WTC11 (cell line): ENCODE data around the gene ERICH3. TPM values are rescaled to one million over a fixed set of nuclear protein-coding genes. Genes with fewer than 3 reads are reported as not detected.

Source experiments
- ATAC-seq: fragments of 200-7000 bp; cut with Tn5 transposase; 2 replicates; pipeline ENCODE4 v1.10.0; 2021; ENCODE audit warnings: mild to moderate bottlenecking, moderate library complexity
- CTCF ChIA-PET: fragments of 300-600 bp; sonication (Branson Sonifier 250); formaldehyde crosslinking; loops from one replicate; lab custom pipeline; 2021; ENCODE audit warnings: antibody characterized with exemption; lab: Charles Lee
- POLR2A ChIA-PET: fragments of 350-600 bp; sonication (Branson Sonifier 250); formaldehyde crosslinking; loops from one replicate; lab custom pipeline; 2021; ENCODE audit warnings: antibody characterized with exemption; lab: Charles Lee
- DNase-seq: peaks from one replicate; pipeline ENCODE4 v3.0.0; 2021; ENCODE audit warnings: low spot score
- H3K27ac Mint-ChIP-seq: 2 replicates; pipeline ENCODE4 v1.8.0; 2021; ENCODE audit warnings: mixed read lengths
- H3K27me3 Mint-ChIP-seq: 2 replicates; pipeline ENCODE4 v1.8.0; 2021; ENCODE audit warnings: low read depth, mild to moderate bottlenecking, moderate library complexity, mixed read lengths
- H3K36me3 Mint-ChIP-seq: 2 replicates; pipeline ENCODE4 v1.8.0; 2021; ENCODE audit warnings: mixed read lengths
- H3K4me1 Mint-ChIP-seq: 2 replicates; pipeline ENCODE4 v1.8.0; 2022; ENCODE audit warnings: mixed read lengths
- H3K4me3 Mint-ChIP-seq: 2 replicates; pipeline ENCODE4 v1.8.0; 2021; ENCODE audit warnings: mild to moderate bottlenecking, moderate library complexity, mixed read lengths
- H3K9me3 Mint-ChIP-seq: 2 replicates; pipeline ENCODE4 v1.8.0; 2021; ENCODE audit warnings: mixed read lengths
- E2F1 ChIP-seq: sonication (generic); formaldehyde crosslinking; IDR thresholded peaks from 2 replicates; pipeline ENCODE4 v1.8.0; 2022; ENCODE audit warnings: mild to moderate bottlenecking, missing genetic modification reagents
- MYBL2 ChIP-seq: sonication (generic); formaldehyde crosslinking; IDR thresholded peaks from 2 replicates; pipeline ENCODE4 v1.8.1; 2023; ENCODE audit warnings: mild to moderate bottlenecking, moderate library complexity, missing genetic modification reagents
- NFYB ChIP-seq: sonication (generic); formaldehyde crosslinking; conservative IDR thresholded peaks from 2 replicates; pipeline ENCODE4 v1.8.0; 2022; ENCODE audit warnings: low read depth, missing genetic modification reagents
- TP53 ChIP-seq: sonication (generic); formaldehyde crosslinking; IDR thresholded peaks from 2 replicates; pipeline ENCODE4 v1.8.1; 2023; ENCODE audit warnings: mild to moderate bottlenecking, missing genetic modification reagents
- ZNF121 ChIP-seq: sonication (generic); formaldehyde crosslinking; IDR thresholded peaks from 2 replicates; pipeline ENCODE4 v1.8.0; 2023; ENCODE audit warnings: missing genetic modification reagents
- ZNF317 ChIP-seq: sonication (generic); formaldehyde crosslinking; IDR thresholded peaks from 2 replicates; pipeline ENCODE4 v1.8.1; 2023; ENCODE audit warnings: low read depth, mild to moderate bottlenecking, moderate library complexity, missing genetic modification reagents, borderline replicate concordance
- ZNF532 ChIP-seq: fragments of 250-450 bp; sonication (Bioruptor Pico); IDR thresholded peaks from 2 replicates; pipeline ENCODE4 v1.9.0; 2021; ENCODE audit warnings: mild to moderate bottlenecking, borderline replicate concordance
- ZSCAN18 ChIP-seq: fragments of 250-450 bp; sonication (Bioruptor Pico); IDR thresholded peaks from 2 replicates; pipeline ENCODE4 v2.1.2; 2022; ENCODE audit warnings: mild to moderate bottlenecking, moderate library complexity
- total RNA-seq: library from RNA; stranded (reverse); gene quantifications from 3 replicates; pipeline ENCODE4 v1.2.3, GENCODE V29; 2021
- TF ChIP-seq, protein P1 (sequence below): sonication (generic); formaldehyde crosslinking; IDR thresholded peaks from 2 replicates; pipeline ENCODE4 v1.8.1; 2023; ENCODE audit warnings: mild to moderate bottlenecking, missing genetic modification reagents
- TF ChIP-seq, protein P2 (sequence below): sonication (generic); formaldehyde crosslinking; IDR thresholded peaks from 2 replicates; pipeline ENCODE4 v1.8.1; 2023; ENCODE audit warnings: mild to moderate bottlenecking, missing genetic modification reagents
- TF ChIP-seq, protein P3 (sequence below): fragments of 250-450 bp; sonication (Bioruptor Pico); IDR thresholded peaks from 2 replicates; pipeline ENCODE4 v1.9.0; 2021; ENCODE audit warnings: moderate library complexity, mild to moderate bottlenecking, inconsistent platforms, borderline replicate concordance
- TF ChIP-seq, protein P4 (sequence below): sonication (generic); formaldehyde crosslinking; IDR thresholded peaks from 2 replicates; pipeline ENCODE4 v1.8.1; 2022; ENCODE audit warnings: low read depth, mild to moderate bottlenecking, moderate library complexity, missing genetic modification reagents, borderline replicate concordance

Gene ERICH3
- total RNA-seq, 1 experiment from 2014 or later, result 0.07 TPM

- TF ChIP-seq, protein P1, sequence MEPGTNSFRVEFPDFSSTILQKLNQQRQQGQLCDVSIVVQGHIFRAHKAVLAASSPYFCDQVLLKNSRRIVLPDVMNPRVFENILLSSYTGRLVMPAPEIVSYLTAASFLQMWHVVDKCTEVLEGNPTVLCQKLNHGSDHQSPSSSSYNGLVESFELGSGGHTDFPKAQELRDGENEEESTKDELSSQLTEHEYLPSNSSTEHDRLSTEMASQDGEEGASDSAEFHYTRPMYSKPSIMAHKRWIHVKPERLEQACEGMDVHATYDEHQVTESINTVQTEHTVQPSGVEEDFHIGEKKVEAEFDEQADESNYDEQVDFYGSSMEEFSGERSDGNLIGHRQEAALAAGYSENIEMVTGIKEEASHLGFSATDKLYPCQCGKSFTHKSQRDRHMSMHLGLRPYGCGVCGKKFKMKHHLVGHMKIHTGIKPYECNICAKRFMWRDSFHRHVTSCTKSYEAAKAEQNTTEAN, result no peak
- TF ChIP-seq, protein P2, sequence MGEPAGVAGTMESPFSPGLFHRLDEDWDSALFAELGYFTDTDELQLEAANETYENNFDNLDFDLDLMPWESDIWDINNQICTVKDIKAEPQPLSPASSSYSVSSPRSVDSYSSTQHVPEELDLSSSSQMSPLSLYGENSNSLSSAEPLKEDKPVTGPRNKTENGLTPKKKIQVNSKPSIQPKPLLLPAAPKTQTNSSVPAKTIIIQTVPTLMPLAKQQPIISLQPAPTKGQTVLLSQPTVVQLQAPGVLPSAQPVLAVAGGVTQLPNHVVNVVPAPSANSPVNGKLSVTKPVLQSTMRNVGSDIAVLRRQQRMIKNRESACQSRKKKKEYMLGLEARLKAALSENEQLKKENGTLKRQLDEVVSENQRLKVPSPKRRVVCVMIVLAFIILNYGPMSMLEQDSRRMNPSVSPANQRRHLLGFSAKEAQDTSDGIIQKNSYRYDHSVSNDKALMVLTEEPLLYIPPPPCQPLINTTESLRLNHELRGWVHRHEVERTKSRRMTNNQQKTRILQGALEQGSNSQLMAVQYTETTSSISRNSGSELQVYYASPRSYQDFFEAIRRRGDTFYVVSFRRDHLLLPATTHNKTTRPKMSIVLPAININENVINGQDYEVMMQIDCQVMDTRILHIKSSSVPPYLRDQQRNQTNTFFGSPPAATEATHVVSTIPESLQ (CRISPR knock-in tag), result no peak
Measured at GRCh38 chr1:74591949-74592348, 81.6 kb downstream of the ERICH3 start (continued).

DNA sequence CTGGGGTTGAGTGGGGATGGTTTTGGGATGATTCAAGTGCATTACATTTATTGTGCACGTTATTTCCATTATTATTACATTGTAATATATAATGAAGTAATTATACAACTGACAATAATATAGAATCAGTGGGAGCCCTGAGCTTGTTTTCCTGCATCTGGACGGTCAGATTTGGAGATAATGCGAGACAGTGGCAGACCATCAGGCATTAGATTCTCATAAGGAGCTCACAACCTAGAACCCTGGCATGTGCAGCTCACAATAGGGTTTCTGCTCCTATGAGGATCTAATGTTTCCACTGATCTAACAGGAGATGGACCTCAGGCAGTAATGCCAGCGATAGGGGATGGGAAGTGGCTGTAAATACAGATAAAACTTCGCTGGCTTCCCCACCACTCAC, 83.3 kb downstream of the ERICH3 start:
- no peak for ATAC-seq
- Mint-ChIP-seq H3K9me3 (no peaks in the 10 kb centered on the region), H3K4me3 (no peak overlapping the region), H3K27ac (no peak overlapping the region), H3K27me3 (no peaks in the 10 kb centered on the region), H3K36me3 (no peaks in the 10 kb centered on the region)
- POLR2A ChIA-PET, result no interaction called here
- TF ChIP-seq ZNF317 (CRISPR knock-in tag) (no peak), ZNF532 (CRISPR knock-in tag) (no peak), MYBL2 (CRISPR knock-in tag) (no peak), E2F1 (CRISPR knock-in tag) (no peak), ZSCAN18 (CRISPR knock-in tag) (no peak), NFYB (CRISPR knock-in tag) (no peak), TP53 (CRISPR knock-in tag) (no peak), ZNF121 (CRISPR knock-in tag) (no peak)
- TF ChIP-seq, protein P3, sequence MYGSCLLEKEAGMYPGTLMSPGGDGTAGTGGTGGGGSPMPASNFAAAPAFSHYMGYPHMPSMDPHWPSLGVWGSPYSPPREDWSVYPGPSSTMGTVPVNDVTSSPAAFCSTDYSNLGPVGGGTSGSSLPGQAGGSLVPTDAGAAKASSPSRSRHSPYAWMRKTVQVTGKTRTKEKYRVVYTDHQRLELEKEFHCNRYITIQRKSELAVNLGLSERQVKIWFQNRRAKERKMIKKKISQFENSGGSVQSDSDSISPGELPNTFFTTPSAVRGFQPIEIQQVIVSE (CRISPR knock-in tag), result no peak
- TF ChIP-seq, protein P4, sequence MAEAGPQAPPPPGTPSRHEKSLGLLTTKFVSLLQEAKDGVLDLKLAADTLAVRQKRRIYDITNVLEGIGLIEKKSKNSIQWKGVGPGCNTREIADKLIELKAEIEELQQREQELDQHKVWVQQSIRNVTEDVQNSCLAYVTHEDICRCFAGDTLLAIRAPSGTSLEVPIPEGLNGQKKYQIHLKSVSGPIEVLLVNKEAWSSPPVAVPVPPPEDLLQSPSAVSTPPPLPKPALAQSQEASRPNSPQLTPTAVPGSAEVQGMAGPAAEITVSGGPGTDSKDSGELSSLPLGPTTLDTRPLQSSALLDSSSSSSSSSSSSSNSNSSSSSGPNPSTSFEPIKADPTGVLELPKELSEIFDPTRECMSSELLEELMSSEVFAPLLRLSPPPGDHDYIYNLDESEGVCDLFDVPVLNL (CRISPR knock-in tag), result no peak
- TF ChIP-seq, all 79 proteins: peak for 0
- DNase-seq, result no peak
- no peaks in the 10 kb centered on the region for H3K4me1 Mint-ChIP-seq
- CTCF ChIA-PET, result no interaction called here
